Nephron (organoid): ENCODE data around the gene HSD3B7.

Experiments used
- H3K27ac Mint-ChIP-seq, 3 experiments: 2 replicates each; pipeline ENCODE4 v1.8.0; 2020; ENCODE audit warnings: mixed read lengths in 3 of 3, mild to moderate bottlenecking in 2 of 3, moderate library complexity in 1 of 3
- H3K27me3 Mint-ChIP-seq: 2 replicates; pipeline ENCODE4 v1.8.0; 2021; ENCODE audit warnings: low read depth, mild to moderate bottlenecking, moderate library complexity, mixed read lengths
- H3K36me3 Mint-ChIP-seq: 2 replicates; pipeline ENCODE4 v1.8.0; 2020; ENCODE audit warnings: low read depth, mixed read lengths
- H3K4me1 Mint-ChIP-seq: 2 replicates; pipeline ENCODE4 v1.8.0; 2020; ENCODE audit warnings: mixed read lengths
- H3K4me3 Mint-ChIP-seq, 3 experiments: 2 replicates each; pipeline ENCODE4 v1.8.0; 2020; ENCODE audit warnings: mild to moderate bottlenecking in 3 of 3, mixed read lengths in 3 of 3, moderate library complexity in 2 of 3
- H3K9me3 Mint-ChIP-seq: 2 replicates; pipeline ENCODE4 v1.8.0; 2020; ENCODE audit warnings: mixed read lengths
- TF ChIP-seq, protein P1 (sequence below), 3 experiments: fragments of 200-600 bp; sonication (generic); IDR thresholded peaks; one replicate each; pipeline ENCODE4 v1.5.0; 2021; ENCODE audit warnings: antibody characterized with exemption in 3 of 3; ENCODE audit not compliant: unreplicated experiment in 3 of 3

The HSD3B7 gene

DNA sequence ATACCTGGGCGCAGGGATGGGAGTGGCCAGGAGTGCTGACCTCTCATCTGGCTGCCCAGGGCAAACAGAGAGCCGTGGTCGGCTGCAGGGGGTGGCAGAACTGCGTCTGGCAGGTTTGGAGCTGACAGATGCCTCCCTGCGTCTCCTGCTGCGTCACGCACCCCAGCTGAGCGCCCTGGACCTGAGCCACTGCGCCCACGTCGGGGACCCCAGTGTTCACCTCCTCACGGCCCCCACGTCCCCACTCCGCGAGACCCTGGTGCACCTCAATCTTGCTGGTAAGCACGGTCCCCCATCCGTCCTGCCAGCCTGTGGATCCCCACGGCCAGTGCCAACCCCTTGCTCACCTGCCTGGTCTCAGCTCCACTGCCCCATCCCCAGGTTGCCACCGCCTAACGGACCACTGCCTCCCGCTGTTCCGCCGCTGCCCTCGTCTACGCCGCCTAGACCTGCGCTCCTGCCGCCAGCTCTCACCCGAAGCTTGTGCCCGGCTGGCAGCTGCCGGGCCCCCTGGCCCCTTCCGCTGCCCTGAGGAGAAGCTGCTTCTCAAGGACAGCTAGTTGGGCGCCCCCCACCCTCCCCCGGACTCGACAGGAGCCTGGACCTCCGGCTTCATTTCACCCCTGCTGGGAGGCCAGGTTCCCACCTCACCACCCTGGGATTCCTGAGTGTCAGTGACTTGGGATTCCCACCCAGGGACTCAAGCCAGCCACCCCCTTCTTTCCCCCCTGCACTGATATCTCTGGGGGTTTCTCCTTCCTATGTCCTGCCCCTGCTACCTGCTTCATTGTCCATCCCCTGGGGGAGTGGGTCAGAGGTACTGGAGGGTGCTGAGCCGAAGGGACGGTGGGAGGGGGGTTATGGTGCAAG is 38.1 kb upstream of the HSD3B7 start:
- peaks cover 19% of the 10 kb centered on the region for H3K4me1 Mint-ChIP-seq
- H3K36me3 Mint-ChIP-seq = peaks cover 42% of the 10 kb centered on the region
- H3K27ac Mint-ChIP-seq = peak overlapping the region; percentile 55 to 98 (median 62)
- peak overlapping the region; percentile 55 to 75 (median 62) for H3K4me3 Mint-ChIP-seq
- TF ChIP-seq, protein P1, sequence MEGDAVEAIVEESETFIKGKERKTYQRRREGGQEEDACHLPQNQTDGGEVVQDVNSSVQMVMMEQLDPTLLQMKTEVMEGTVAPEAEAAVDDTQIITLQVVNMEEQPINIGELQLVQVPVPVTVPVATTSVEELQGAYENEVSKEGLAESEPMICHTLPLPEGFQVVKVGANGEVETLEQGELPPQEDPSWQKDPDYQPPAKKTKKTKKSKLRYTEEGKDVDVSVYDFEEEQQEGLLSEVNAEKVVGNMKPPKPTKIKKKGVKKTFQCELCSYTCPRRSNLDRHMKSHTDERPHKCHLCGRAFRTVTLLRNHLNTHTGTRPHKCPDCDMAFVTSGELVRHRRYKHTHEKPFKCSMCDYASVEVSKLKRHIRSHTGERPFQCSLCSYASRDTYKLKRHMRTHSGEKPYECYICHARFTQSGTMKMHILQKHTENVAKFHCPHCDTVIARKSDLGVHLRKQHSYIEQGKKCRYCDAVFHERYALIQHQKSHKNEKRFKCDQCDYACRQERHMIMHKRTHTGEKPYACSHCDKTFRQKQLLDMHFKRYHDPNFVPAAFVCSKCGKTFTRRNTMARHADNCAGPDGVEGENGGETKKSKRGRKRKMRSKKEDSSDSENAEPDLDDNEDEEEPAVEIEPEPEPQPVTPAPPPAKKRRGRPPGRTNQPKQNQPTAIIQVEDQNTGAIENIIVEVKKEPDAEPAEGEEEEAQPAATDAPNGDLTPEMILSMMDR (IDR thresholded peaks at IDR 0.05; ENCODE audit: unreplicated experiment in 3 of 3) = no peak
- no peaks in the 10 kb centered on the region for H3K27me3 Mint-ChIP-seq
- no peaks in the 10 kb centered on the region for H3K9me3 Mint-ChIP-seq

DNA sequence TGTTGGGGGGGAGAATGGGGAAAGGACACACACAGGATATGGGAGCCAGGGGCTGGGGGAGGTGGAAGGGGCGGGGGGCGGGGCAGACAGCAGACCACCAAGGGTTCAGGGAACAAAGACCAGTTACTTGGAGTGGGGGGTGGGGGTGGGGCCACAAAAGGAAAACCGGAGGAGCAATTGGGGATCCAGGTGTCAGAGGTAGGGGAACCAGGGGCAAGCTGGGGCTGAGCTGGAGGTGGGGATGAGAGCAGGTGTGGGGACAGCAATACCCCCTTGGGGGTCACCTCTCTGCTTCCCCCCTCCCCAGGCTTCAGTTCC is 37.5 kb upstream of the HSD3B7 start:
- Mint-ChIP-seq H3K9me3 (no peaks in the 10 kb centered on the region), H3K4me3 (peak overlapping the region in 1 of 3 experiments; percentile 91), H3K27ac (peak overlapping the region; percentile 91 to 98 (median 97)), H3K27me3 (no peaks in the 10 kb centered on the region), H3K4me1 (peaks cover 19% of the 10 kb centered on the region), H3K36me3 (peaks cover 37% of the 10 kb centered on the region)
- TF ChIP-seq, protein P1 (IDR thresholded peaks at IDR 0.05; ENCODE audit: unreplicated experiment in 3 of 3) = no peak

DNA sequence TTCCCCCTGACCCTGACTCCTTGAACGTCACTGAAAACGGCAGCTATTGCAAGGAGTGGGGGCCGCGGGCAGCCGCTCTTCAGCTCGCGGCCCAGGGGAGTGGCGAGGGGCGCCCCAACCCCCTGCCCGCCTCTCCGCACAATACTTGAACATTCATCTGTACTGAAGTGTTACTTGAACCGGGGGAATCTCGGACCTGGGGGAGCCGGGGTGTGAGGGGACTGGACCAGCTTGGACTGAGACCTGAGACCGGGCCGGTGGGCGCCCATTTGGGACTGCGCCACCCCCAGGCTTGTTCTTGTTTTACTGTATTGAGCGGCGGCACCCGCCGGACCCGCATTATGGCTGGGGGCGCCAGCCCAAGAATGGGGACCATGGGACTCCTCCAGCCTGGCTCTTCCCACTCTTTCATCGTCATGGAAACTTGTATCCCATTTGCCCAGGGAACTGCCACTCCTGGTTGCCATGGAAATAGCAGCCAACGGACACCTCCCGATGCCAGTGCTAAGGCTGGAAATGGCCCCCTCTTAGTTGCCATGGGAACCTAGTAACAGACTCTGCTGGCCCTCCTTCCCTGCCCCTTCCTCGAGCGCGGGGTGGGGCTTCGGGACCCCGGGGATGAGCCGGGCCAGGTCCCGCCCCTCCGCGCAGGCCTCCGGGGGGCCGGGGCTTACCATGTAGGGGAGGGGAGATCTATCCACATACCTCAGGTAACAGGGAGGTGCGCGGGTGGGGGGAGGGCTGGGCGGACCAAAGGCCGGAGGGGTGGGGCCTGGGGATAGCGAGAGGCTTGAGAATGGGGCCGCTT is 36.9 kb upstream of the HSD3B7 start:
- peak overlapping the region; percentile 89 to 93 (median 91) for H3K4me3 Mint-ChIP-seq
- H3K27me3 Mint-ChIP-seq = no peaks in the 10 kb centered on the region
- H3K9me3 Mint-ChIP-seq = no peaks in the 10 kb centered on the region
- peaks cover 19% of the 10 kb centered on the region for H3K4me1 Mint-ChIP-seq
- TF ChIP-seq, protein P1 (IDR thresholded peaks at IDR 0.05; ENCODE audit: unreplicated experiment in 3 of 3) = no peak
- peaks cover 31% of the 10 kb centered on the region for H3K36me3 Mint-ChIP-seq
- H3K27ac Mint-ChIP-seq = peak overlapping the region; percentile 91 to 98 (median 97)

DNA sequence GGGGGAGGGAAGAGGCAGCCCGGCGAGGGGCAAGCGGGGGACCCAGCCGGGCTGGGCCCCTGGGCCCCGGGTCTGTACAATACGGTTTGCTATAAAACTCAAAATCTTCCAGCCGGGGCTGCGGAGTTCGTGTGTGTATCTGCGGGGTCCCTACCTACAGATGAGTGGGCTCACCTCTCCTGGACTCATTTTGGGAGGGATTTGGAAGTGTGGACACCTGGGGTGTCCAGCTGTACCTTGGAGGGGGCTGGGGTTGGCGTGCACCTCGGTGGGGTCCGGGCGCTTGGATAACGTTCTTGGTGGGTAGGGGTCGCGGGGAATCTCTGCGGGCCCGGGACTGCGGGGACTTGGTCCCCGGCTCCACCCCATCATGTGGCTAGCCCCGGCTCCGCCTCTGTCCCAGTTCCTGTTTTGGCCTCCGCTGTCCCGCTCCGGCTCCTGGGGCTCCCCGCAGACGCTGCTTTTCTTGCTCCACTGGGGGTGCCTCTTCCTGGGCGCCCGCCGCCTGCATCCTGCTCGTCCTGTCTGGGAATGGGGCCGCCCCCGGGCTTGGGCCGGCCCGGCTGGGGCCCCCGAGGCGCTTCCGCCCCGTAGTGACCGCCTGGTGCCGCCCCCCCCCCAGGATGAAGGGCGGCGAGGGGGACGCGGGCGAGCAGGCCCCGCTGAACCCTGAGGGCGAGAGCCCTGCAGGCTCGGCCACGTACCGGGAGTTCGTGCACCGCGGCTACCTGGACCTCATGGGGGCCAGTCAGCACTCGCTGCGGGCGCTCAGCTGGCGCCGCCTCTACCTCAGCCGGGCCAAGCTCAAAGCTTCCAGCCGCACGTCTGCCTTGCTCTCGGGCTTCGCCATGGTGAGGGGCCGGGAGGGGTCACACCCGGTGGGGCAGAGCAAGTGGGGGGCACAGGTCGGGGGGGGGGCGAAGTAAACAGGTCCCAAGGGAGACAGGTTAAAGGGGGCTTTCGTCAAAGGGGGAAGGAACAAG is 36.0 kb upstream of the HSD3B7 start, which contains the start of gene ORAI3:
Gene ORAI3 (plus strand): TSS at position 402 of the 983 bp plus-strand sequence. CDS start 222 bp downstream, at position 624.
- Mint-ChIP-seq H3K27me3 (no peaks in the 10 kb centered on the region), H3K4me1 (peaks cover 24% of the 10 kb centered on the region), H3K36me3 (peaks cover 26% of the 10 kb centered on the region), H3K4me3 (peak within 1 kb of the TSS; percentile 91 to 93 (median 92)), H3K9me3 (no peaks in the 10 kb centered on the region), H3K27ac (peak within 1 kb of the TSS; percentile 91 to 98 (median 97))
- TF ChIP-seq, protein P1 (IDR thresholded peaks at IDR 0.05; ENCODE audit: unreplicated experiment in 3 of 3) = no peak
